IMR-90 (cell line): ENCODE measurements around the gene TCERG1L. TPM values are rescaled to one million over a fixed set of nuclear protein-coding genes. Genes with fewer than 3 reads are reported as not detected.

Source experiments
- ATAC-seq: fragments of 200-7000 bp; cut with Tn5 transposase; 2 replicates; pipeline ENCODE4 v1.9.1; 2020; ENCODE audit warnings: low read depth, mild to moderate bottlenecking, moderate library complexity
- BruUV-seq: library from RNA; stranded (reverse); fragments of 400-500 nt; replicated peaks from 2 replicates; lab custom pipeline; 2021; lab: Mats Ljungman, UMichigan
- CTCF ChIA-PET: fragments of 300-600 bp; formaldehyde crosslinking; extraction: SDS; loops from one replicate; lab custom pipeline; 2021; ENCODE audit warnings: antibody characterized with exemption; lab: Yijun Ruan, JAX
- POLR2A ChIA-PET: fragments of 300-600 bp; sonication (Branson Sonifier 250); formaldehyde crosslinking; loops from one replicate; lab custom pipeline; 2022; ENCODE audit warnings: antibody characterized with exemption; ENCODE audit not compliant: unreplicated experiment; lab: Charles Lee
- DNase-seq: peaks from one replicate; pipeline ENCODE4 v3.0.0; 2013
- H2AFZ ChIP-seq: replicated peaks from 2 replicates; pipeline ENCODE3; 2013; ENCODE audit warnings: low read length, mild to moderate bottlenecking; ENCODE audit not compliant: poor library complexity
- H2AK5ac ChIP-seq: 2 replicates; pipeline ENCODE4 v1.6.1; 2013; ENCODE audit warnings: low read depth, low read length, inconsistent platforms
- H2AK9ac ChIP-seq: replicated peaks from 2 replicates; pipeline ENCODE3; 2013; ENCODE audit warnings: mild to moderate bottlenecking, low read depth, low read length, moderate library complexity; ENCODE audit not compliant: poor library complexity
- H2BK120ac ChIP-seq: 2 replicates; pipeline ENCODE4 v1.6.1; 2013; ENCODE audit warnings: low read depth, low read length, inconsistent platforms
- H2BK15ac ChIP-seq: 3 replicates; pipeline ENCODE4 v1.6.1; 2013; ENCODE audit warnings: low read depth, low read length, inconsistent platforms
- H2BK20ac ChIP-seq: 2 replicates; pipeline ENCODE4 v1.6.1; 2013; ENCODE audit warnings: low read depth, mild to moderate bottlenecking, inconsistent platforms, low read length, moderate library complexity
- H2BK5ac ChIP-seq: 2 replicates; pipeline ENCODE4 v1.6.1; 2013; ENCODE audit warnings: mild to moderate bottlenecking, low read depth, low read length, inconsistent platforms; ENCODE audit not compliant: poor library complexity, severe bottlenecking
- H3K14ac ChIP-seq: replicated peaks from 2 replicates; pipeline ENCODE4 v1.6.1; 2013; ENCODE audit warnings: low read depth, low read length, inconsistent platforms
- H3K18ac ChIP-seq: 2 replicates; pipeline ENCODE4 v1.6.1; 2013; ENCODE audit warnings: low read depth, low read length, control low read depth
- H3K23ac ChIP-seq: 2 replicates; pipeline ENCODE4 v1.6.1; 2013; ENCODE audit warnings: low read depth, low read length, inconsistent platforms
- H3K27ac ChIP-seq: 2 replicates; pipeline ENCODE4 v1.5.1; 2013; ENCODE audit warnings: mild to moderate bottlenecking, control low read depth, low read length; ENCODE audit not compliant: insufficient read depth
- H3K27me3 ChIP-seq: 2 replicates; pipeline ENCODE4 v1.6.1; 2013; ENCODE audit warnings: low read length; ENCODE audit not compliant: control insufficient read depth, insufficient read depth
- H3K36me3 ChIP-seq: 2 replicates; pipeline ENCODE4 v1.6.1; 2013; ENCODE audit warnings: low read length, mixed read lengths; ENCODE audit not compliant: control insufficient read depth, insufficient read depth
- H3K4ac ChIP-seq: 2 replicates; pipeline ENCODE4 v1.6.1; 2013; ENCODE audit warnings: low read depth, low read length, inconsistent platforms
- H3K4me1 ChIP-seq: 2 replicates; pipeline ENCODE4 v1.6.1; 2013; ENCODE audit warnings: low read length, mixed read lengths; ENCODE audit not compliant: control insufficient read depth, insufficient read depth
- H3K4me2 ChIP-seq: 2 replicates; pipeline ENCODE4 v1.6.1; 2013; ENCODE audit warnings: low read depth, mild to moderate bottlenecking, control low read depth, low read length, moderate library complexity
- H3K4me3 ChIP-seq: 2 replicates; pipeline ENCODE4 v1.5.1; 2013; ENCODE audit warnings: low read depth, mild to moderate bottlenecking, control low read depth, low read length, moderate library complexity; ENCODE audit not compliant: insufficient read depth
- H3K56ac ChIP-seq: 2 replicates; pipeline ENCODE4 v1.6.1; 2013; ENCODE audit warnings: low read length, inconsistent platforms; ENCODE audit not compliant: insufficient read depth; ENCODE audit errors: extremely low read depth
- H3K79me1 ChIP-seq, 2 experiments: 2 replicates each; pipeline ENCODE4 v1.6.1; 2013; ENCODE audit warnings: low read length in 2 of 2, inconsistent platforms in 1 of 2, low read depth in 1 of 2
- H3K9ac ChIP-seq: 2 replicates; pipeline ENCODE4 v1.6.1; 2013; ENCODE audit warnings: low read depth, low read length, control low read depth
- H3K9me1 ChIP-seq: 2 replicates; pipeline ENCODE4 v1.6.1; 2013; ENCODE audit warnings: low read length, inconsistent platforms; ENCODE audit not compliant: insufficient read depth
- H3K9me3 ChIP-seq: 2 replicates; pipeline ENCODE4 v1.6.1; 2013; ENCODE audit warnings: low read length; ENCODE audit not compliant: control insufficient read depth, insufficient read depth
- H4K20me1 ChIP-seq: 2 replicates; pipeline ENCODE4 v1.6.1; 2013; ENCODE audit warnings: low read length, inconsistent platforms; ENCODE audit not compliant: insufficient read depth
- H4K5ac ChIP-seq: 2 replicates; pipeline ENCODE4 v1.6.1; 2013; ENCODE audit warnings: mild to moderate bottlenecking, low read depth, low read length, control low read depth
- H4K8ac ChIP-seq, 2 experiments: 2 replicates each; pipeline ENCODE4 v1.6.1; 2013; ENCODE audit warnings: low read depth in 2 of 2, low read length in 2 of 2, control low read depth in 1 of 2, inconsistent platforms in 1 of 2
- H4K91ac ChIP-seq: 2 replicates; pipeline ENCODE4 v1.6.1; 2013; ENCODE audit warnings: low read depth, low read length, inconsistent platforms; ENCODE audit not compliant: insufficient read depth
- CTCF ChIP-seq: conservative IDR thresholded peaks from 2 replicates; pipeline ENCODE4 v1.5.1; 2012; ENCODE audit warnings: mild to moderate bottlenecking, low read depth, low read length, improper control_type of control experiment
- ELK1 ChIP-seq: fragments of 150-350 bp; IDR thresholded peaks from 2 replicates; pipeline ENCODE4 v1.6.1; 2016; ENCODE audit warnings: low read depth, mild to moderate bottlenecking, low read length, moderate library complexity, borderline replicate concordance
- FOS ChIP-seq: fragments of 150-350 bp; IDR thresholded peaks from 2 replicates; pipeline ENCODE4 v1.6.1; 2016; ENCODE audit warnings: low read depth, low read length
- NFE2L2 ChIP-seq: fragments of 150-350 bp; IDR thresholded peaks from 2 replicates; pipeline ENCODE4 v1.6.1; 2016; ENCODE audit warnings: low read depth, mild to moderate bottlenecking, low read length
- RAD21 ChIP-seq: IDR thresholded peaks from 2 replicates; pipeline ENCODE4 v1.6.1; 2012; ENCODE audit warnings: low read length, improper control_type of control experiment
- RFX5 ChIP-seq: IDR thresholded peaks from 2 replicates; pipeline ENCODE4 v1.8.0; 2012; ENCODE audit warnings: low read depth, mild to moderate bottlenecking, low read length, moderate library complexity
- WGBS, 2 experiments: methylation state at CpG; one replicate each; pipeline versions ENCODE4 v1.1.5 to v1.1.7; 2013; ENCODE audit warnings: missing lambda C conversion rate in 2 of 2; ENCODE audit not compliant: insufficient read length in 1 of 2; ENCODE audit errors: extremely low coverage in 2 of 2; 5-methylcytosine and 5-hydroxymethylcytosine counted together
- dilution Hi-C: fragments of 300-500 bp; cut with HindIII; formaldehyde crosslinking; loops from one replicate; pipeline ENCODE4 v1.14.3; 2018; ENCODE audit warnings: low sequenced_read_pairs; ENCODE audit not compliant: unreplicated experiment
- in situ Hi-C: fragments of 300-500 bp; cut with MboI; formaldehyde crosslinking; loops from 3 replicates; pipeline ENCODE4 v1.14.3; 2019; ENCODE audit warnings: low sequenced_read_pairs, inconsistent platforms, mixed read lengths
- intact Hi-C: fragments of 100-400 bp; cut with micrococcal nuclease; formaldehyde crosslinking; loops from 2 replicates; pipeline ENCODE4 v1.10.0; 2022
- polyA plus RNA-seq, 3 experiments: library from polyadenylated mRNA; depleted of rRNA; stranded (reverse); fragments of >200 nt; gene quantifications; 2 replicates each; pipeline ENCODE4 v1.2.3, GENCODE V29; 2012; ENCODE audit warnings: low replicate concordance in 1 of 3
- total RNA-seq: library from RNA; depleted of rRNA; stranded (reverse); fragments of >200 nt; gene quantifications from 2 replicates; pipeline ENCODE4 v1.2.3, GENCODE V29; 2012

The TCERG1L gene
- total and polyA plus RNA-seq, 2 of the 4 experiments (the other 2 are of a cell fraction): not detected

GRCh38 chr10:131144711-131145375 lies 166.7 kb downstream of the TCERG1L start:
- no peak overlapping the region for H3K9ac ChIP-seq
- no peak overlapping the region for H2BK20ac ChIP-seq
- intact Hi-C loops: no loop called here
- dilution Hi-C loops: no loop called here
- H3K14ac ChIP-seq: no peak overlapping the region
- ChIA-PET POLR2A (no interaction called here), CTCF (no interaction called here)
- H3K79me1 ChIP-seq: no peaks in the 10 kb centered on the region
- H2BK15ac ChIP-seq: no peak overlapping the region
- H4K20me1 ChIP-seq: no peaks in the 10 kb centered on the region
- BruUV-seq: no TSS peak
- H3K9me1 ChIP-seq: no peaks in the 10 kb centered on the region
- H3K4me1 ChIP-seq: no peaks in the 10 kb centered on the region
- H3K18ac ChIP-seq: no peak overlapping the region
- no peak overlapping the region for H4K91ac ChIP-seq
- no peak overlapping the region for H2AK9ac ChIP-seq
- H2BK5ac ChIP-seq: no peak overlapping the region
- no peaks in the 10 kb centered on the region for H3K27me3 ChIP-seq
- H4K8ac ChIP-seq: no peak overlapping the region
- no peak for DNase-seq
- no peak overlapping the region for H3K23ac ChIP-seq
- no peak for ATAC-seq
- no peak overlapping the region for H3K4ac ChIP-seq
- no peak overlapping the region for H3K27ac ChIP-seq
- H2BK120ac ChIP-seq: no peak overlapping the region
- no CpG with 5 or more reads among the region's 9 CpGs for WGBS, 2 experiments
- TF ChIP-seq CTCF (no peak), RAD21 (no peak), ELK1 (no peak), NFE2L2 (no peak), FOS (no peak), RFX5 (no peak)
- peaks cover 62% of the 10 kb centered on the region for H3K9me3 ChIP-seq
- H4K5ac ChIP-seq: no peak overlapping the region
- H2AK5ac ChIP-seq: no peak overlapping the region
- no peaks in the 10 kb centered on the region for H3K36me3 ChIP-seq
- H3K4me2 ChIP-seq: no peak overlapping the region
- H3K4me3 ChIP-seq: no peak overlapping the region
- in situ Hi-C loops: no loop called here
- H2AFZ ChIP-seq: no peak overlapping the region
- no peak overlapping the region for H3K56ac ChIP-seq
